Measurements from ENCODE around the gene UBQLN4.

The UBQLN4 gene

GRCh38 chr1:156009404-156009803 is 44.2 kb downstream of the UBQLN4 start:
- DNase-seq, result no peak

- no peak for DNase-seq
These were observed 46.8 kb downstream of the UBQLN4 start for GRCh38 chr1:156006666-156007376.

GRCh38 chr1:156004843-156005584 is 48.6 kb downstream of the UBQLN4 start:
- DNase-seq, result no peak

- DNase-seq, result no peak
These were observed 49.7 kb downstream of the UBQLN4 start for GRCh38 chr1:156003923-156004188.

GRCh38 chr1:156002188-156002911 is 51.2 kb downstream of the UBQLN4 start:
- DNase-seq, result no peak

- DNase-seq, result no peak
These were observed 51.9 kb downstream of the UBQLN4 start for GRCh38 chr1:156001662-156002171.

GRCh38 chr1:156001021-156001661 is 52.5 kb downstream of the UBQLN4 start:
- DNase-seq, result no peak

- no peak for DNase-seq
These were observed 53.6 kb downstream of the UBQLN4 start for GRCh38 chr1:155999964-156000363.

- DNase-seq, result no peak
These were observed 57.4 kb downstream of the UBQLN4 start for GRCh38 chr1:155996166-155996565.

GRCh38 chr1:155993595-155993994 is 60.0 kb downstream of the UBQLN4 start:
- no peak for DNase-seq

- DNase-seq, result no peak
These were observed 63.4 kb downstream of the UBQLN4 start for GRCh38 chr1:155990005-155990739.

GRCh38 chr1:155989242-155990004 is 64.2 kb downstream of the UBQLN4 start:
- peak; percentile 74 for DNase-seq

Measured in NCI-H69 (cell line).